ENCODE measurements around the gene PSMA5.
"Not testable (repeated sequence)": the region's sequence is repeated elsewhere in the genome, so short reads cannot be mapped to it uniquely, and the experiment has no call there.

PSMA5 gene

DNA sequence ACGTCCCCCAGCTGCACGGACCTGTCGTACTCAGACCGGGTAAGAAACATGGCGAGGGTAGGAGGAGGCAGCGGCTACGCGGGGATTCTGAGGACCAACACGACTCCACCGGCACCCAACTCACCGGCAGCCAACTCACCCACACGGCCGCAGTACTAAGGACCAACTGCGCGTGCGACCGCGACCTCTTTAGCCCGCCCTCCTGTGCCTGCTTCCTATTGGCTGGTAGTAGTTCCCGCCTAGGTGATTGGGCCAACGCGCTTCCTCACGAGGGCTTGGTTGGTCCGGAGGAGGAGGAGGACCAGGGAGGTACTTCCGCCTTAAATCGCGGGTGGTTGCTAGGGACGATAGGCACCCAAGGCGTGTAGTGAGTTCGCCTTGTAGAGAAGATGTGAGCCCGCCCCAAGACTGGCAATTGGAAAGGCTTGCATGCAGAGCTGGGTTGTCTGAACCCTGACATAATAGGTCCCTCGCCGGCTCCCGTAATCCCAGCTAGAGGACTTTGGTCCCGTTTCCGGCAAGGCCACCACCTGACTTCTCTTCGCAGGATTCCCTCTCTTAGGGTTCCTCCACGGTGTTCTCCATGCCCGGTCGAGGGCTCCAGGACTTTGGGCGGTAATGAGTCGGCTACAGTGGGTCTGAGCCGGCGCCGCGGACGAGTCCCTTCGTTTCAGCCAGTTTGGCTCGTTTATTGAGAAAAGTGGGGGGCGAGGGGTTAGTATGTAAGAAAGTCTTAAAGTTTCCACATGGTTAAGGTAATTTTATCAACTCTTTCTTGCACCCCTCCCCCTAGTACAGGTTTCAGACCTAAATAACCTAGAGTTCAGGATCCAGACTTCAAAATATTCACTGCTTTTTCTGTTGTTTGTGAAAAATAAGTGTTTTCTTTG lies at the start of gene PSMA5:
PSMA5 (minus strand) TSS at position 168 of the 890 bp plus-strand sequence; CDS start at position 50, 118 bp downstream.
- ChIA-PET POLR2A (ENCODE audit: low non-redundant PET) (interaction anchor here (0.9 kb wide), 1 partner anchor 216 kb away, joined by 3 read pairs; no protein-coding TSS in a partner anchor), CTCF (interaction anchor here (0.8 to 1.2 kb wide), 3 partner anchors 64 to 105 kb away, joined by 3 to 4 read pairs (median 3); no protein-coding TSS in a partner anchor)
- peak within 1 kb of the TSS; percentile 94 for H3K27ac ChIP-seq
- peak; percentile 98 for DNase-seq (ENCODE audit: low spot score)
- no peak for TF ChIP-seq CTCF (conservative IDR thresholded peaks at IDR 0.05; ENCODE audit: low read depth)

DNA sequence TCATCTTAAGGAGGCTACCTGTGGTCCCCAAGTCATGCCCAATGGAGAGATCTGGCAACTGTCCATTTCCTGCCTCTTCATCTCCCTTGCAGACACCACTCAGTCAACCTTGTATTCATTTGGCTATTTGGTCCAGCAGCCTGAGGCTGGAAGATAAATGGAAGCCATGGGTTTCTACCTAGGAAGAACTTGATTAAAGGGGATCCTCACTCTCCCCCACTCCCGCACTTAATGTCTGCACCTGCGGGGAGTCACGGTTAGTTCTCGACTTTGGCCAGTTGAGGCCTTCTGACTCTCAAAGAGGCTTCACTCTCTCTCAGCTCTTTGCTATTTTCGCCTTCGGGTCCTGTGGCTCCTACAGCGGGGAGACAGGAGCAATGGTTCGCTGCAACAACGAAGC lies 49.0 kb upstream of the PSMA5 start:
- DNase-seq (ENCODE audit: low spot score), result no peak
- no peak overlapping the region for H3K27ac ChIP-seq
- ChIA-PET POLR2A (ENCODE audit: low non-redundant PET) (no interaction called here), CTCF (interaction anchor here (1.1 kb wide), 1 partner anchor 58 kb away, joined by 3 read pairs; no protein-coding TSS in a partner anchor)
- TF ChIP-seq CTCF (conservative IDR thresholded peaks at IDR 0.05; ENCODE audit: low read depth), result no peak

- CTCF ChIA-PET, result no interaction called here
- no peak for DNase-seq (ENCODE audit: low spot score)
- no peak for TF ChIP-seq CTCF (conservative IDR thresholded peaks at IDR 0.05; ENCODE audit: low read depth)
- POLR2A ChIA-PET (ENCODE audit: low non-redundant PET), result no interaction called here
- H3K27ac ChIP-seq, result no peak overlapping the region
Observed at GRCh38 chr1:109474697-109475096, 48.4 kb upstream of the PSMA5 start.

DNA sequence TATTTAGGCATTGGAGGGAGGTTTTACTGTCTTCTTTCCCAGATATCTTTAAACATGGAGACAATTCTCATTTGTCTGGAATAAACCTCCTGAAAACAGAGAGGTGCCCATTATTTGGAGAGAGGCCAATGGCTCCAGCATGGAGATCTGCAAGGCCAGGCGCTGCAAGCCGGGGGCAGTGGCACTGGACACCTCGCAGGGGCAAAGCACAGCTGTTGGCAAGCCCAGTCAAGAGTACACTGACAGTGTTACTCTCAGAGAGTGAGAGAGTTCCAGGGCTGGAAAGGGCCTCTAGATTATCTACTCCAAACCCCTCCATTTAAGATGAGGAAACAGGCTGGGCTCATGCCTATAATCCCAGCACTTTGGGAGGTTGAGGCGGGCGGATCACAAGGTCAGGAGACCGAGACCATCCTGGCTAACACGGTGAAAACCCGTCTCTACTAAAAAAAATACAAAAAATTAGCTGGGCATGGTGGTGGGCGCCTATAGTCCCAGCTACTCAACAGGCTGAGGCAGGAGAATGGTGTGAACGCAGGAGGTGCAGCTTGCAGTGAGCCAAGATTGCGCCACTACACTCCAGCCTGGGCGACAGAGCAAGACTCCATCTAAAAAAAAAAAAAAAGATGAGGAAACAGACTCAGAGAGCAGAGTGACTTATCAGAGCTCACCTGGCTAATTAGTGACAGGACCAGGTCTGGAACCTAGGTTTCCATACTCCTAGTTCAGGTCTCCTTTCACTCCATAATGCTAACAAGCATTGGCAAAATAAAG lies 47.2 kb upstream of the PSMA5 start:
- CTCF ChIA-PET; POLR2A ChIA-PET (ENCODE audit: low non-redundant PET); DNase-seq (ENCODE audit: low spot score); H3K27ac ChIP-seq: not testable (repeated sequence)

DNA sequence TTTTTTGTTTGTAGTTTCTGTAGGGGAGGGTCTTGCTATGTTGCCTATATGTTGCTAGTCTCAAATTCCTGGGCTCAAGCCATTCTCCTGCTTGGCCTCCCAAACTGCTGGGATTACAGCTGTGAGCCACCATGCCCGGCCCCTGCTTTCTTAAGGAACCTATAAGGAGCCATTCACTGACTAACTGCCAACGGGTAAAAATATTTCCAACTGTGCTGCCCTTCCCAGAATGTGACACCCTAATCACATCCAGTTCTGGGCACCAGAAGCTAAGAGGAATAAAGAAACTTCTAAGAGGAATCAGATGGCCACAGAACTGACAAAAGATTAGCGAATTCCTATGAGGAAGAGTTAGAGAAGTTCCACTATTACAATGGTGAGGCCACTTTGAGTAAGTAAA lies 46.5 kb upstream of the PSMA5 start:
- POLR2A ChIA-PET (ENCODE audit: low non-redundant PET), result no interaction called here
- TF ChIP-seq CTCF (conservative IDR thresholded peaks at IDR 0.05; ENCODE audit: low read depth), result no peak
- H3K27ac ChIP-seq, result no peak overlapping the region
- CTCF ChIA-PET, result no interaction called here
- no peak for DNase-seq (ENCODE audit: low spot score)

- ChIA-PET CTCF (no interaction called here), POLR2A (ENCODE audit: low non-redundant PET) (no interaction called here)
- TF ChIP-seq CTCF (conservative IDR thresholded peaks at IDR 0.05; ENCODE audit: low read depth), result no peak
- DNase-seq (ENCODE audit: low spot score), result no peak
- no peak overlapping the region for H3K27ac ChIP-seq
Observed at GRCh38 chr1:109470245-109470644, 44.0 kb upstream of the PSMA5 start.

Data from RWPE1 (cell line).